Calu3 (cell line): ENCODE measurements around the gene CGB3. TPM values are rescaled to one million over a fixed set of nuclear protein-coding genes. Genes with fewer than 3 reads are reported as not detected.

ENCODE experiments used
- BruUV-seq: library from RNA; stranded (reverse); fragments of 400-500 nt; replicated peaks from 2 replicates; lab custom pipeline; 2021; lab: Mats Ljungman, UMichigan
- CTCF ChIA-PET: fragments of 300-600 bp; sonication (Branson Sonifier 250); formaldehyde crosslinking; loops from one replicate; lab custom pipeline; 2022; ENCODE audit warnings: antibody characterized with exemption; lab: Charles Lee
- DNase-seq: peaks from one replicate; pipeline ENCODE4 v3.0.0; 2022
- H3K27ac Mint-ChIP-seq: one replicate; pipeline ENCODE4 v1.8.0; 2022; ENCODE audit warnings: mixed read lengths; ENCODE audit not compliant: unreplicated experiment
- H3K27me3 Mint-ChIP-seq: one replicate; pipeline ENCODE4 v1.8.0; 2022; ENCODE audit warnings: mixed read lengths; ENCODE audit not compliant: unreplicated experiment
- H3K36me3 Mint-ChIP-seq: one replicate; pipeline ENCODE4 v1.8.0; 2022; ENCODE audit warnings: mild to moderate bottlenecking, moderate library complexity, mixed read lengths; ENCODE audit not compliant: insufficient read depth, unreplicated experiment
- H3K4me1 Mint-ChIP-seq: one replicate; pipeline ENCODE4 v1.8.0; 2022; ENCODE audit warnings: mild to moderate bottlenecking, low read depth, mixed read lengths; ENCODE audit not compliant: unreplicated experiment
- H3K4me3 Mint-ChIP-seq: one replicate; pipeline ENCODE4 v1.8.0; 2022; ENCODE audit warnings: mild to moderate bottlenecking, low read depth, moderate library complexity, mixed read lengths; ENCODE audit not compliant: unreplicated experiment
- H3K9me3 Mint-ChIP-seq: one replicate; pipeline ENCODE4 v1.8.0; 2022; ENCODE audit warnings: low read depth, mixed read lengths; ENCODE audit not compliant: unreplicated experiment
- intact Hi-C: fragments of 100-400 bp; cut with micrococcal nuclease; formaldehyde crosslinking; loops from one replicate; pipeline ENCODE4 v1.10.0; 2022; ENCODE audit not compliant: unreplicated experiment
- total RNA-seq: library from RNA; stranded (reverse); gene quantifications from 2 replicates; pipeline ENCODE4 v1.2.3, GENCODE V29; 2022
- TF ChIP-seq, protein P1 (sequence below): fragments of 200-600 bp; IDR thresholded peaks from one replicate; pipeline ENCODE4 v1.8.0; 2022; ENCODE audit warnings: antibody characterized with exemption; ENCODE audit not compliant: unreplicated experiment

The CGB3 gene
- total RNA-seq, 1 experiment from 2014 or later, result 1.1 TPM

DNA sequence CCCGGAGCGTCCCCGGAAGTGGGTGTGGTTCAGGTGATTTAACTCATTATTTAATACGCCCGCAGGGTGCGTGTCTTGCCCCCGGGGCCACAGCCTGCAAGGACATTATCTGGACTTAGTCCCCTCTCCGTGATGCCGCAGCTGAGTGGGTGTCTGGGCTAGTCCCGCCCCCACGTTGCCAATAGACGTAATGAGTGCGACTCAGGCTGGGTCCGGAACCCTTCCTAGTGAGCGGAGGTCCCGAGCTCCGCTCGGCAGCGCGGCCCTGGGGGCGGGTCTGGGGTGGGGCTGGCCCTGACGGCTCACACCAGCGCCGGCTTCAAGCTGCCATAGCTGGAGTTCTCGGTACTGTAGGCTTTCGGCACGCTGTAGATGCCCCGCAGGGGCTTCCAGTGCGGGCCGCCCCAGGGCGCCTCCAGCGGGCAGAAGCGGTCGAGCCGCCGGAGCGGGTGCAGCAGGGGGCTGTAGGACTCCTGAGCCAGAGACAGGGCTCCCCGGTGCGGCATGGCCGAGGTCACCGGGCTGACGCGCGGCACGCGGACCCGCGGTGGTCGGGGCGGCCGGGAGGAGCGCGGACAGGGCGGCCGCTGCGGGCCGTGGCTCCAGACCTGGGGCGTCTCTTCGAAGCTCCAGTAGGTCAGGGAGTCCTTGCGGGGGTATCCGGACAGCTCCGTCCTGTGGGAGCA lies 6.3 kb downstream of the CGB3 start:
- TF ChIP-seq, protein P1, sequence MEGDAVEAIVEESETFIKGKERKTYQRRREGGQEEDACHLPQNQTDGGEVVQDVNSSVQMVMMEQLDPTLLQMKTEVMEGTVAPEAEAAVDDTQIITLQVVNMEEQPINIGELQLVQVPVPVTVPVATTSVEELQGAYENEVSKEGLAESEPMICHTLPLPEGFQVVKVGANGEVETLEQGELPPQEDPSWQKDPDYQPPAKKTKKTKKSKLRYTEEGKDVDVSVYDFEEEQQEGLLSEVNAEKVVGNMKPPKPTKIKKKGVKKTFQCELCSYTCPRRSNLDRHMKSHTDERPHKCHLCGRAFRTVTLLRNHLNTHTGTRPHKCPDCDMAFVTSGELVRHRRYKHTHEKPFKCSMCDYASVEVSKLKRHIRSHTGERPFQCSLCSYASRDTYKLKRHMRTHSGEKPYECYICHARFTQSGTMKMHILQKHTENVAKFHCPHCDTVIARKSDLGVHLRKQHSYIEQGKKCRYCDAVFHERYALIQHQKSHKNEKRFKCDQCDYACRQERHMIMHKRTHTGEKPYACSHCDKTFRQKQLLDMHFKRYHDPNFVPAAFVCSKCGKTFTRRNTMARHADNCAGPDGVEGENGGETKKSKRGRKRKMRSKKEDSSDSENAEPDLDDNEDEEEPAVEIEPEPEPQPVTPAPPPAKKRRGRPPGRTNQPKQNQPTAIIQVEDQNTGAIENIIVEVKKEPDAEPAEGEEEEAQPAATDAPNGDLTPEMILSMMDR, result peak; percentile 60
- Mint-ChIP-seq H3K4me3 (peak overlapping the region; percentile 62), H3K36me3 (peaks cover 67% of the 10 kb centered on the region), H3K27ac (no peak overlapping the region), H3K9me3 (no peaks in the 10 kb centered on the region), H3K27me3 (peaks cover 26% of the 10 kb centered on the region), H3K4me1 (peaks cover 30% of the 10 kb centered on the region)
- DNase-seq, result peak; percentile 76
- intact Hi-C loops, result no loop called here
- CTCF ChIA-PET, result interaction anchor here (0.6 to 2.5 kb wide), 5 partner anchors 20 to 80 kb away, joined by 3 to 13 read pairs (median 4); partner anchors contain the start of gene CGB7
- no TSS peak for BruUV-seq

DNA sequence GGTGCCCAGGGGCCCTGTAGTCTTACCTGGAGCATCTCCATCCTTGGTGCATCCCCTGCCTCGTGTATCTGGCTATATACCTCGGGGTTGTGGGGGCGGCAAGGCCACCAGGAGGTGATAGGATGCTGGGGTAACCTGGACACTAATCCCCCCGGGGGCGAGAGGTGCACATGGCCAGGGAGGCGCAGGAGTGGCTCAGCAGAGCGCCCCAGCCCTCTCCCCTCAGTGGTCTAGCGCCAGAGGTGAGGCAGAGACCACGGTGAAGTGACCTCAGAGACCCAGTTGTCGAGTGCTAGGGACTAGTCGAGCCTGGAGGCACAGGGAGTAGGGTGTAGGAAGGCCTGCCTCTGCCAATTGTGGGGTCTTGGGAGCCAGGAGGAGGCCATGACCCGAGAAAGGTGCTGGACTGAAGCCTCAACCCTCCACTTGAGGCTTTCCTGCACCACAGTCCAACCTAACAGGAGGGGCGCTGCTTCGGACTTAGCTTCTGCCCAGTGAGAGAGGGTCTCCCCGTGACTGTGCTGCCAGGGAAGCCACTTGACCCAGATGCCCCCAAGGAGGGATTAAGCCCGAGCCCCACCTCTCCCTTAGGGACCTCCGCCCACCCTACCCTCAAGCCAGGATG lies 7.0 kb downstream of the CGB3 start, which contains the start of gene LHB:
TSS of gene LHB (minus strand) at position 51 of the 625 bp plus-strand sequence. CDS start at position 41, 10 bp downstream.
- intact Hi-C loops, result no loop called here
- H3K4me1 Mint-ChIP-seq, result peaks cover 30% of the 10 kb centered on the region
- peak within 1 kb of the TSS; percentile 62 for H3K4me3 Mint-ChIP-seq
- DNase-seq, result no peak
- TSS peak; percentile 12 for BruUV-seq
- peaks cover 26% of the 10 kb centered on the region for H3K27me3 Mint-ChIP-seq
- H3K36me3 Mint-ChIP-seq, result peaks cover 72% of the 10 kb centered on the region
- CTCF ChIA-PET, result interaction anchor here (0.6 to 2.5 kb wide), 2 partner anchors 56 to 81 kb away, joined by 4 to 13 read pairs; no protein-coding TSS in a partner anchor
- H3K9me3 Mint-ChIP-seq, result no peaks in the 10 kb centered on the region
- TF ChIP-seq, protein P1, result no peak
- H3K27ac Mint-ChIP-seq, result no peak within 1 kb of the TSS

DNA sequence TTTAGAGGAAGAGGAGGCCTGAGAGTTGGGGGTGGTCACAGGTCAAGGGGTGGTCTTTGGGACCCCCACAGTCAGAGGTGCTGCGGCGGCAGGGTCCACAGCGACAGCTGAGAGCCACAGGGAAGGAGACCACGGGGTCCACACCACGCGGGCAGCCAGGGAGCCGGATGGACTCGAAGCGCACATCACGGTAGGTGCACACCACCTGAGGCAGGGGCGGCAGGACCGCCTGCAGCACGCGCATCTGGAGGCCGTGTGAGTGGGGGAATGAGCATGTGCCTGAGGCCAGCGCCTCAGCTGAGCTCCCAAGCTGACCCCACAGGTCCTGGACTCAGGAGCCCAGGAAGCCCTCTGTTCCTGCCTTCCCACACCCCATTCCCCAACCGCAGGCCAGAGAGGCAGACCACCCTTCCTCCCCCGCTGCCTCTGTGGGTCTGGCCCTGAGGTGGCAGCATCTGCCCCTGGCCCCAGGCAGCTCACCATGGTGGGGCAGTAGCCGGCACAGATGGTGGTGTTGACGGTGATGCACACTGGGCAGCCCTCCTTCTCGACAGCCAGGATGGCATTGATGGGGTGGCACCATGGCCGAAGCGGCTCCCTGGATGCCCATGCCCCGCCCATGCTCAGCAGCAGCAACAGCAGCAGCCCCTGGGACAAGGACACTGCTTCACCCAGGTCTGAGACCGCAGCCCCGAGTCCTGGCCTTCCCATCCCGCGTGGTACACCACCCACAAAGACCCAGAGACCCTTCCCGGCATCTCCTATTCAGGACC lies 7.9 kb downstream of the CGB3 start:
- CTCF ChIA-PET, result no interaction called here
- Mint-ChIP-seq H3K27ac (no peak overlapping the region), H3K4me3 (peak overlapping the region; percentile 10), H3K4me1 (peaks cover 25% of the 10 kb centered on the region), H3K27me3 (peaks cover 18% of the 10 kb centered on the region), H3K9me3 (no peaks in the 10 kb centered on the region), H3K36me3 (peaks cover 77% of the 10 kb centered on the region)
- no TSS peak for BruUV-seq
- intact Hi-C loops, result no loop called here
- TF ChIP-seq, protein P1, result no peak
- DNase-seq, result no peak

DNA sequence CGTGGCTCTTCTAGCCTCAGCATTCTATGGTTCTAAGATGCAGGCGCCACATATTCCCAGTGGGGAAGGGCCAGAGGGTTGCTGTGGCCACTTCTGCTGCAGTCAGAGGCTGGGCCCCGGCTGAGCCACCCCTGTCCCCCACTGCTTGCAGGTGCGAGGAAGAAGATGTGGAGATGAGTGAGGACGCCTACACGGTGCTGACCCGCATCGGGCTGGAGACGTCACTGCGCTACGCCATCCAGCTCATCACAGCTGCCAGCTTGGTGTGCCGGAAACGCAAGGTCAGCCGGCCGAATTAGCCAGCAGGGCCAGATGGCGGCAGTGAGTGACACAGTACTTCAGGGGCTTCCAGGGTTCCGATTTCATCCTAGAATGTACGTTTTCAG lies 9.3 kb downstream of the CGB3 start:
- CTCF ChIA-PET, result no interaction called here
- intact Hi-C loops, result no loop called here
- Mint-ChIP-seq H3K4me1 (peaks cover 11% of the 10 kb centered on the region), H3K27me3 (peaks cover 4% of the 10 kb centered on the region), H3K9me3 (no peaks in the 10 kb centered on the region), H3K27ac (peak overlapping the region; percentile 15), H3K36me3 (peaks cover 85% of the 10 kb centered on the region), H3K4me3 (no peak overlapping the region)
- DNase-seq, result no peak
- TF ChIP-seq, protein P1, result no peak
- BruUV-seq, result no TSS peak
